IMR-90 (cell line): ENCODE data around the gene EPHX1.

Experiments
- BHLHE40 ChIP-seq: fragments of 150-350 bp; IDR thresholded peaks from 2 replicates; pipeline ENCODE4 v1.6.1; 2016; ENCODE audit warnings: mild to moderate bottlenecking, low read depth, low read length
- CHD1 ChIP-seq: IDR thresholded peaks from 2 replicates; pipeline ENCODE4 v1.6.1; 2012; ENCODE audit warnings: low read depth, low read length, improper control_type of control experiment
- ELK1 ChIP-seq: fragments of 150-350 bp; IDR thresholded peaks from 2 replicates; pipeline ENCODE4 v1.6.1; 2016; ENCODE audit warnings: low read depth, mild to moderate bottlenecking, low read length, moderate library complexity, borderline replicate concordance
- POLR2A ChIP-seq: IDR thresholded peaks from 2 replicates; pipeline ENCODE4 v1.6.1; 2012; ENCODE audit warnings: mild to moderate bottlenecking, low read depth, low read length
- RAD21 ChIP-seq: IDR thresholded peaks from 2 replicates; pipeline ENCODE4 v1.6.1; 2012; ENCODE audit warnings: low read length, improper control_type of control experiment
- TF ChIP-seq, protein P1 (sequence below): conservative IDR thresholded peaks from 2 replicates; pipeline ENCODE4 v1.5.1; 2012; ENCODE audit warnings: mild to moderate bottlenecking, low read depth, low read length, improper control_type of control experiment

DNA sequence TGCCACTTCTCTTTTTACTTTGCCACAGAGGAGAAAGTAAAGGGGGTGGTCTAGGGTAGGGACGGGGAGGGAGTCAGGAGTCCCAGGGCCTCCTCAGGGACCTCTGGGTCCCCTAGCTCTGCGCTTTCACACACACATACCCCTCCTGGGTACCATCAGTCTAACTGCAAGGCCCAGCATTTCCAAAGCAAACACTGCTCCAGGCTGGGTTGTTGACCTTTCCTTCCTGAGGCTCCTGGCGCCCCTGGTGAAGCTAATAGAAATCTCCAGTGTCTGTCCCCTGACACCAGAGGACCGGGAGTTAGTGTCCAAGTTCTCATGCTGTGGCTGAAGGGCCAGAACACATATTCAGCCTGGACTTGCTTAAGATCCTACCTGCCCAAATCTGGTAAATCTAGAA, 68.4 kb downstream of the EPHX1 start:
- TF ChIP-seq BHLHE40 (no peak), POLR2A (no peak), RAD21 (no peak), CHD1 (no peak), ELK1 (no peak)
- TF ChIP-seq, protein P1, sequence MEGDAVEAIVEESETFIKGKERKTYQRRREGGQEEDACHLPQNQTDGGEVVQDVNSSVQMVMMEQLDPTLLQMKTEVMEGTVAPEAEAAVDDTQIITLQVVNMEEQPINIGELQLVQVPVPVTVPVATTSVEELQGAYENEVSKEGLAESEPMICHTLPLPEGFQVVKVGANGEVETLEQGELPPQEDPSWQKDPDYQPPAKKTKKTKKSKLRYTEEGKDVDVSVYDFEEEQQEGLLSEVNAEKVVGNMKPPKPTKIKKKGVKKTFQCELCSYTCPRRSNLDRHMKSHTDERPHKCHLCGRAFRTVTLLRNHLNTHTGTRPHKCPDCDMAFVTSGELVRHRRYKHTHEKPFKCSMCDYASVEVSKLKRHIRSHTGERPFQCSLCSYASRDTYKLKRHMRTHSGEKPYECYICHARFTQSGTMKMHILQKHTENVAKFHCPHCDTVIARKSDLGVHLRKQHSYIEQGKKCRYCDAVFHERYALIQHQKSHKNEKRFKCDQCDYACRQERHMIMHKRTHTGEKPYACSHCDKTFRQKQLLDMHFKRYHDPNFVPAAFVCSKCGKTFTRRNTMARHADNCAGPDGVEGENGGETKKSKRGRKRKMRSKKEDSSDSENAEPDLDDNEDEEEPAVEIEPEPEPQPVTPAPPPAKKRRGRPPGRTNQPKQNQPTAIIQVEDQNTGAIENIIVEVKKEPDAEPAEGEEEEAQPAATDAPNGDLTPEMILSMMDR: no peak
